MM.1S (cell line): Measurements from ENCODE around the gene TPM3.

Experiments
- CTCF ChIP-seq: fragments of 300-600 bp; sonication (generic); IDR thresholded peaks from 2 replicates; pipeline ENCODE4 v1.5.1; 2016; ENCODE audit warnings: antibody characterized with exemption, low read length, mixed read lengths
- EZH2 ChIP-seq: fragments of 300-600 bp; sonication (generic); optimal IDR thresholded peaks from 2 replicates; pipeline ENCODE3; 2017; ENCODE audit warnings: low read depth, mild to moderate bottlenecking, antibody characterized with exemption, low read length, mixed read lengths

GRCh38 chr1:154225370-154225769, 33.5 kb upstream of the TPM3 start:
- TF ChIP-seq CTCF, result no peak
- TF ChIP-seq EZH2, result no peak
